HL-60 (cell line): ENCODE data around the gene BCDIN3D.

Experiments
- DNase-seq, 2 experiments: peaks; one replicate each; pipeline ENCODE4 v3.0.0-alpha.2; 2010 to 2020; ENCODE audit warnings: low read depth in 1 of 2, low spot score in 1 of 2
- H3K27ac ChIP-seq: fragments of 250-450 bp; sonication (Bioruptor Pico); replicated peaks from 2 replicates; pipeline ENCODE4 v1.5.1; 2020; ENCODE audit warnings: mild to moderate bottlenecking, moderate library complexity
- H3K27me3 ChIP-seq: fragments of 250-450 bp; sonication (Bioruptor Pico); 2 replicates; pipeline ENCODE4 v1.5.1; 2021; ENCODE audit warnings: mild to moderate bottlenecking, moderate library complexity; ENCODE audit not compliant: insufficient read depth, poor library complexity, severe bottlenecking
- H3K4me3 ChIP-seq: replicated peaks from 2 replicates; pipeline ENCODE4 v1.5.1; 2011; ENCODE audit warnings: mild to moderate bottlenecking, control low read depth, low read length; ENCODE audit not compliant: insufficient read depth
- CTCF ChIP-seq: IDR thresholded peaks from one replicate; pipeline ENCODE4 v1.5.1; 2011; ENCODE audit warnings: low read length, control low read depth, inconsistent platforms; ENCODE audit not compliant: insufficient read depth
- GABPA ChIP-seq: IDR thresholded peaks from 2 replicates; pipeline ENCODE4 v1.6.1; 2012; ENCODE audit warnings: low read depth
- POLR2AphosphoS5 ChIP-seq: IDR thresholded peaks from 2 replicates; pipeline ENCODE4 v1.6.1; 2012; ENCODE audit warnings: low read depth
- REST ChIP-seq: IDR thresholded peaks from 2 replicates; pipeline ENCODE4 v1.6.1; 2012; ENCODE audit warnings: low read depth; ENCODE audit not compliant: insufficient replicate concordance
- SPI1 ChIP-seq: IDR thresholded peaks from 2 replicates; pipeline ENCODE4 v1.6.1; 2012; ENCODE audit warnings: low read depth, mild to moderate bottlenecking, borderline replicate concordance

BCDIN3D gene

DNA sequence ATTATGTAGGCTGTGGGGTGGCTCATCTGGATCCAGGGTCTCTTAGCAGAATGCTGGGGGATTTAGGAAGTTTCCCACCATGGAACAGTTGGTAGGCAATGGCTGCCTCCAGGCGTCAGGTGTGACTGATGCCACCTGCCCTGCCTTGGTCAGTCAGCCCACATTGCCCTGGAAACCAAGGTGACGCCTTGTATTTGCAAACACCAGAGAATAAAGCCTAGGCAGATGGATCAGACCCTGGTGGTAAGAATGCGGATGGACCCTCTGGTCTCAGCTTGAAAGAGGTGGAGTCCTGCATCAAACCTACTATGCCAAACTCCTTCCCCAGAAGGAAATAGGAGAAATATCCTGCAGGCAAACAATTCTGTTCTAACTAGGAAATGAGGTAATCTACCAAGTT lies 52.9 kb downstream of the BCDIN3D start:
- Histone ChIP-seq H3K27ac (no peak overlapping the region), H3K27me3 (no peaks in the 10 kb centered on the region), H3K4me3 (no peak overlapping the region)
- no peak for TF ChIP-seq SPI1
- no peak for TF ChIP-seq GABPA
- TF ChIP-seq POLR2AphosphoS5: no peak
- TF ChIP-seq CTCF: no peak
- TF ChIP-seq REST: no peak
- DNase-seq: no peak

- no peak for TF ChIP-seq SPI1
- no peak for TF ChIP-seq REST
- no peak for TF ChIP-seq GABPA
- TF ChIP-seq POLR2AphosphoS5: no peak
- TF ChIP-seq CTCF: no peak
- DNase-seq: no peak
- no peak overlapping the region for H3K4me3 ChIP-seq
- H3K27me3 ChIP-seq: no peaks in the 10 kb centered on the region
- no peak overlapping the region for H3K27ac ChIP-seq
Measured at GRCh38 chr12:49787672-49788071, 55.2 kb downstream of the BCDIN3D start.
